Adrenal gland (tissue), 12 donors: ENCODE measurements around the gene TUBB3. TPM values are rescaled to one million over a fixed set of nuclear protein-coding genes. Genes with fewer than 3 reads are reported as not detected.

Experiments used
- DNase-seq, 7 donors: peaks; one replicate each; pipeline ENCODE4 v3.0.0-alpha.2; 2019 to 2020
- H3K27ac ChIP-seq, 5 donors: fragments of 200-600 bp; sonication (generic) in 4 of 5; 1 replicate in 3 of 5; 2 replicates in 2 of 5; pipeline versions ENCODE4 v1.5.1 to v1.8.0; 2016 to 2020; ENCODE audit warnings: mild to moderate bottlenecking in 1 of 5
- H3K27me3 ChIP-seq: fragments of 200-600 bp; 2 replicates; pipeline ENCODE4 v1.8.0; 2021
- H3K36me3 ChIP-seq, 2 donors: fragments of 200-600 bp; replicated peaks in 1 of 2; 1 replicate in 1 of 2; 2 replicates in 1 of 2; pipeline versions ENCODE4 v1.5.1 to v1.8.0; 2018 to 2022
- H3K4me1 ChIP-seq, 2 donors: fragments of 200-600 bp; replicated peaks in 1 of 2; 1 replicate in 1 of 2; 2 replicates in 1 of 2; pipeline versions ENCODE4 v1.5.1 to v1.8.0; 2018 to 2021
- H3K4me3 ChIP-seq, 4 donors: fragments of 200-600 bp; sonication (generic) in 3 of 4; one replicate each; pipeline ENCODE4 v1.5.1; 2016 to 2018
- H3K9me3 ChIP-seq, 3 donors: fragments of 200-600 bp; sonication (generic) in 1 of 3; replicated peaks in 1 of 3; 1 replicate in 2 of 3; 2 replicates in 1 of 3; pipeline versions ENCODE4 v1.5.1 to v1.8.0; 2016 to 2021
- CTCF ChIP-seq, 6 experiments: fragments of 450-650 bp in 4 of 6; fragments of 200-600 bp in 2 of 6; sonication (generic) in 1 of 6; IDR thresholded peaks; 1 replicate in 5 of 6; 2 replicates in 1 of 6; pipeline versions ENCODE4 v1.5.1 to v1.8.0; 2016 to 2021; ENCODE audit warnings: antibody characterized with exemption in 6 of 6, mild to moderate bottlenecking in 2 of 6, moderate library complexity in 1 of 6
- POLR2A ChIP-seq, 2 donors: fragments of 450-650 bp; IDR thresholded peaks; one replicate each; pipeline ENCODE4 v1.6.1; 2017; ENCODE audit warnings: antibody characterized with exemption in 2 of 2, mild to moderate bottlenecking in 2 of 2, moderate library complexity in 1 of 2
- WGBS, 4 donors: extraction: QIAGEN DNeasy Blood & Tissue Kit in 2 of 4; methylation state at CpG; one replicate each; pipeline versions ENCODE4 v1.1.5 to v1.1.7; 2013 to 2017; 5-methylcytosine and 5-hydroxymethylcytosine counted together
- intact Hi-C, 2 donors: fragments of 100-400 bp; cut with DNase I; formaldehyde crosslinking; loops; one replicate each; pipeline versions ENCODE4 v1.14.1 to v1.15.0; 2022 to 2023
- polyA plus RNA-seq, 3 donors: library from polyadenylated mRNA; stranded (reverse); fragments of 200-250 nt in 2 of 3; fragments of 350-450 nt in 1 of 3; fragmentation: Illumina TruSeq in 1 of 3; extraction: RNeasy Lipid Tissue Mini Kit (QIAGEN cat#74804) in 1 of 3; gene quantifications; one replicate each; pipeline ENCODE4 v1.2.3, GENCODE V29; 2013 to 2014
- total RNA-seq, 9 donors: library from RNA; depleted of rRNA in 4 of 9; stranded (reverse); fragments of >200 nt in 4 of 9; fragments of 120-200 nt in 1 of 9; fragmentation: NEBNext Ultra II Directional in 1 of 9; extraction: Animal tissue kit (Norgen Biotek cat#: 25700) in 1 of 9; gene quantifications; one replicate each; pipeline versions ENCODE4 v1.1.0 to v1.2.4, GENCODE V29; 2013 to 2023
- donor health status: healthy with polysubstance abuse.
- donor health status: Bipolar disorder and iron deficiency.
- donor health status: DM: yes; HTN: yes; CAD: no.
- donor health status: DM: no; HTN: no; CAD: no.
- donor health status: DM: no; HTN: no; CAD: no.
- donor health status: DM: yes; HTN: yes; CAD: no.

The TUBB3 gene
- total and polyA plus RNA-seq, 12 donors = 6.4 to 63.8 (median 14.5) TPM

- H3K4me3 ChIP-seq = no peak overlapping the region
- H3K9me3 ChIP-seq = no peaks in the 10 kb centered on the region
- peaks cover 0 to 15% of the 10 kb centered on the region in 2 donors for H3K36me3 ChIP-seq
- intact Hi-C loops = no loop called here
- 73 to 83% (median 82%) methylated on average over 13 of the region's 13 CpGs for WGBS, 4 donors
- no peaks in the 10 kb centered on the region for H3K4me1 ChIP-seq
- H3K27me3 ChIP-seq = no peaks in the 10 kb centered on the region
- no peak for DNase-seq
- no peak overlapping the region for H3K27ac ChIP-seq
- no peak for TF ChIP-seq POLR2A (IDR thresholded peaks at IDR 0.05)
- no peak for TF ChIP-seq CTCF (IDR thresholded peaks at IDR 0.05)
These were observed 12.9 kb downstream of the TUBB3 start for GRCh38 chr16:89936034-89936433.

GRCh38 chr16:89936508-89936907 is 13.4 kb downstream of the TUBB3 start:
- intact Hi-C loops = no loop called here
- TF ChIP-seq CTCF (IDR thresholded peaks at IDR 0.05) = no peak
- no peak for TF ChIP-seq POLR2A (IDR thresholded peaks at IDR 0.05)
- Histone ChIP-seq H3K4me1 (no peaks in the 10 kb centered on the region), H3K27me3 (no peaks in the 10 kb centered on the region), H3K36me3 (peaks cover 0 to 15% of the 10 kb centered on the region in 2 donors), H3K27ac (no peak overlapping the region), H3K9me3 (no peaks in the 10 kb centered on the region), H3K4me3 (no peak overlapping the region)
- DNase-seq = no peak
- 90 to 100% (median 94%) methylated on average over 4 to 14 of the region's 14 CpGs for WGBS, 4 donors

- H3K4me1 ChIP-seq = no peaks in the 10 kb centered on the region
- no peaks in the 10 kb centered on the region for H3K9me3 ChIP-seq
- 93 to 97% (median 94%) methylated on average over 13 to 20 of the region's 20 CpGs for WGBS, 4 donors
- no peak overlapping the region for H3K4me3 ChIP-seq
- H3K27me3 ChIP-seq = no peaks in the 10 kb centered on the region
- no peak for TF ChIP-seq CTCF (IDR thresholded peaks at IDR 0.05)
- no peak for TF ChIP-seq POLR2A (IDR thresholded peaks at IDR 0.05)
- no peak overlapping the region for H3K27ac ChIP-seq
- intact Hi-C loops = no loop called here
- peaks cover 0 to 15% of the 10 kb centered on the region in 2 donors for H3K36me3 ChIP-seq
- DNase-seq = no peak
These were observed 13.8 kb downstream of the TUBB3 start for GRCh38 chr16:89936981-89937380.

- Histone ChIP-seq H3K4me1 (no peaks in the 10 kb centered on the region), H3K36me3 (peaks cover 0 to 9% of the 10 kb centered on the region in 2 donors), H3K9me3 (no peaks in the 10 kb centered on the region), H3K27ac (no peak overlapping the region), H3K4me3 (no peak overlapping the region), H3K27me3 (no peaks in the 10 kb centered on the region)
- TF ChIP-seq POLR2A (IDR thresholded peaks at IDR 0.05) = no peak
- TF ChIP-seq CTCF (IDR thresholded peaks at IDR 0.05) = no peak
- intact Hi-C loops = no loop called here
- 72 to 84% (median 79%) methylated on average over 20 to 21 of the region's 21 CpGs for WGBS, 4 donors
- no peak for DNase-seq
These were observed 15.2 kb downstream of the TUBB3 start for GRCh38 chr16:89938175-89938885.
